SH-SY5Y (cell line): Measurements from ENCODE around the gene LTB4R.

ENCODE experiments used
- GATA2 ChIP-seq: IDR thresholded peaks from 2 replicates; pipeline ENCODE4 v1.6.1; 2011; ENCODE audit warnings: mild to moderate bottlenecking, low read depth, low read length
- GATA3 ChIP-seq: IDR thresholded peaks from 2 replicates; pipeline ENCODE4 v1.6.1; 2011; ENCODE audit warnings: low read depth, mild to moderate bottlenecking, low read length, moderate library complexity

- TF ChIP-seq GATA2, result no peak
- no peak for TF ChIP-seq GATA3
Observed at GRCh38 chr14:24329736-24330135, 18.4 kb downstream of the LTB4R start.
